Measurements from ENCODE around the gene S100A8.

- TF ChIP-seq CTCF (IDR thresholded peaks at IDR 0.05; ENCODE audit: low read depth, low read length): no peak
- no peak for TF ChIP-seq POLR2A (IDR thresholded peaks at IDR 0.05; ENCODE audit: extremely low read depth, insufficient read length)
- TF ChIP-seq MAX (IDR thresholded peaks at IDR 0.05; ENCODE audit: low read depth, low read length): no peak
- no peak for TF ChIP-seq MYC (IDR thresholded peaks at IDR 0.05; ENCODE audit: low read depth, low read length)
These were observed 26.4 kb upstream of the S100A8 start for GRCh38 chr1:153417136-153417888.

All from NB4 (cell line).